DMS 273 treated with DMSO at 0.1 percent for 48 hours (cell line): ENCODE measurements around the gene FAM210B.
A peak's percentile ranks its signal among the peaks of the same experiment; 100 is the strongest.
"Not testable (repeated sequence)": the region's sequence is repeated elsewhere in the genome, so short reads cannot be mapped to it uniquely, and the experiment has no call there.

Experiments used
- DNase-seq: peaks from one replicate; lab custom pipeline; 2025; lab: John Stamatoyannopoulos, UW

FAM210B gene

GRCh38 chr20:56392881-56393482 lies 34.2 kb downstream of the FAM210B start:
- DNase-seq = no peak

DNA sequence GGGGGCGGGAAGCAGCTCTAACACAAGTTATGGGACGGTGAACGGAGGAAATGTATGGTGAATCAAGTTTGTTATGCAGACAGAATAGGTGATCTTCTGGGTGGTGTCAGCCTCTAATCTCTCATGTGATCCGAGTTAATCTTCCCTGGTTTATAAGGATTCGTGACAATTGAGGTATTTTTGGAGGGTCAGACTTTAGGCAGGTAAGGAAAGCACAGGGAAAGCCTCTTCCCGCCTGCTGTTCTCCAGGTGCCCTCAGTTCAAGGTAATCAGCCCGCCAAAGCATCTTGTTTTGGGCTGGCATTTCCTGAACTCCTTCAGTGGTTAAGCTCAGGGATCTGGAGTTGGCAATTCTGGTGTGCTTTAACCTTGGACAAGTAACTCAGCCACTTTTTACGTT lies 34.9 kb downstream of the FAM210B start:
- no peak for DNase-seq

GRCh38 chr20:56395166-56395565 lies 36.4 kb downstream of the FAM210B start:
- no peak for DNase-seq

GRCh38 chr20:56400001-56400640 lies 41.3 kb downstream of the FAM210B start:
- peak; percentile 1 for DNase-seq

GRCh38 chr20:56403465-56403864 lies 44.7 kb downstream of the FAM210B start:
- DNase-seq = no peak

DNA sequence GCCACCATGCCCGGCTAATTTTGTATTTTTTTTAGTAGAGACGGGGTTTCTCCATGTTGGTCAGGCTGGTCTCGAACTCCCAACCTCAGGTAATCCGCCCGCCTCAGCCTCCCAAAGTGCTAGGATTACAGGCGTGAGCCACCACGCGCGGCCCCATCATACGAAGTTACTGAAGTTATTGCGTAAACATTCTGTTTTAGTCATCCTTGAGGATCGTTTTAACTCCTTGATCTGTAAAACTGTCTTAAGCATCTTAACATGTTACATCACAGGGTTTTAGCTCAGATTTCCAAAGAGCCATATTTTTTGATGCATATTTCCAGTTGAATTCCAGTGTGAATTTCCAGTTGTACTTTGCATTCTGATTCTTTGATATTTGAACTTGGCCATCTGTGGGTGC lies 46.6 kb downstream of the FAM210B start:
- not testable (repeated sequence) for DNase-seq

- DNase-seq = no peak
Measured at GRCh38 chr20:56406910-56407309, 48.1 kb downstream of the FAM210B start.

- DNase-seq = no peak
Measured at GRCh38 chr20:56409521-56409920, 50.7 kb downstream of the FAM210B start.

GRCh38 chr20:56409956-56410355 lies 51.2 kb downstream of the FAM210B start:
- DNase-seq = no peak

DNA sequence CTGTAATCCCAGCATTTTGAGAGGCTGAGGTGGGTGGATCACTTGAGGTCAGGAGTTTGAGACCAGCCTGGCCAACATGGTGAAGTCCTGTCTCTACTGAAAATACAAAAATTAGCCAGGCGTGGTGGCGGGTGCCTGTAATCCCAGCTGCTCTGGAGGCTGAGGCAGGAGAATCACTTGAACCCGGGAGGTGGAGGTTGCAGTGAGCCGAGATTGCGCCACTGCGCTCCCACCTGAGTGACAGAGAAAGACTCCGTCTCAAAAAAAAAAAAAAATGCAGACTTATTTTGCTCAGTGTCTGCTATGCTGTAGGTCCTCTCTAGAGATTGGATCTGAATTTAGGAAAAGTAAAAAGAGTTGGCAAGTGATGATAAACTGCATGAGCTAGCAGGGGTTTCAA lies 52.5 kb downstream of the FAM210B start:
- not testable (repeated sequence) for DNase-seq

- DNase-seq = no peak
Measured at GRCh38 chr20:56411759-56412472, 53.1 kb downstream of the FAM210B start, which contains the start of gene CASS4. Gene CASS4 (plus strand): TSS chr20:56412260. CDS start chr20:56412459, 199 bp downstream.

DNA sequence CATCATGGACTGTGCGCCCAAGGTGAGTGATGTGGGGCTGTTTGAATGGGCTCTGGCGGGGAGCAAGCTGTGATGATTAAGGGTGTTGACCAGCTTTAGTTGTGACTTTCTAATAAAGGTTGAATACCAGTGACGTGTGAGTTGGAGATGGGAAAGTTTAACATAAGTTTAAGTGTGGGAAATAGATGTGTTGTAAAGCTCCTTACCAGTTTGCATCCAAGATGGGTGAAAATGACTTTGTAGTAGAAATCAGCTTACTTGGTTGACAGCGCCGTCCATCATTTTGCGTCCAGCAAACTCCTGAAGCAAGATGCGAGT lies 53.7 kb downstream of the FAM210B start:
- DNase-seq = no peak

DNA sequence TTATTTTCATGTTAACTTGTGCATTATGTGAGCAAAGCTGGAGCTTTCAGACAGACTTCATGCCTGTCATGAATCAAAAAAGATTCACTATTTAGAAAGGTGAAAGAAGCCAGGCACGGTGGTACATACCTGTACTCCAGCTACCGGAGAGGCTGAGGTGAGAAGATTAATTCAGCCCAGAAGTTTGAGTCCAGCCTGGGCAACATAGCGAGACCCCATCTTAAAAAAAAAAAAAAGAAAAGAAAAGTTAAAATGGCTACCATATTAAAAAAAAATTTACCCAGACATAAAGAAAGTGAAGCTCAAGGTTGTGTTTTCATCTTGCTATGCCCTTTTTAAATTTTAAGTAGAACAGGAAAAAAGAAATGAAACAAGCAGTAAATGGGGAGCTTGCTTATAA lies 54.2 kb downstream of the FAM210B start:
- DNase-seq = no peak

GRCh38 chr20:56414842-56415765 lies 56.3 kb downstream of the FAM210B start:
- DNase-seq = no peak

- no peak for DNase-seq
Measured at GRCh38 chr20:56417402-56417801, 58.6 kb downstream of the FAM210B start.

DNA sequence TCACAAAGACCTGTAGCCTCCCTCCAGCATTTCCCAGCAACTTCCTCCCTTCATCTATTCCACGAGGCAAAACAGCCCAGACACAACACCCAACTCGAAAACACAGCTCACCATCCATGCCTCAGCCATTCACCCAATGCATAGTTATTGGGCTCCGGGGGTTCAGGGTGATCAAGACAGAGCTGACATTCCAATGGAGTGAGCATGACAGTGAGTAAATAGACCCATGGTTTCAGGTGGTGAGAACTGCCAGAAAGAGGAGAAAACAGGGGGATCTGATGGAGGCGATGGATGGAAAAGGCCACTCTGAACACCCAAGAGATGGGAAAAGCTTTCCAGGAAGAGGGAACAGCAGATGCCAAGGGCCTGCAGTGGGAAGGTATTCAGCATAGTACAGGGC lies 59.1 kb downstream of the FAM210B start:
- DNase-seq = no peak
